GM21529 (cell line): Measurements from ENCODE around the gene EARS2.
"Not testable (repeated sequence)": the region's sequence is repeated elsewhere in the genome, so short reads cannot be mapped to it uniquely, and the experiment has no call there.

Experiments
- ATAC-seq: cut with Tn5 transposase; IDR thresholded peaks from one replicate; pipeline ENCODE4 v1.9.1; 2021; ENCODE audit not compliant: unreplicated experiment

The EARS2 gene

DNA sequence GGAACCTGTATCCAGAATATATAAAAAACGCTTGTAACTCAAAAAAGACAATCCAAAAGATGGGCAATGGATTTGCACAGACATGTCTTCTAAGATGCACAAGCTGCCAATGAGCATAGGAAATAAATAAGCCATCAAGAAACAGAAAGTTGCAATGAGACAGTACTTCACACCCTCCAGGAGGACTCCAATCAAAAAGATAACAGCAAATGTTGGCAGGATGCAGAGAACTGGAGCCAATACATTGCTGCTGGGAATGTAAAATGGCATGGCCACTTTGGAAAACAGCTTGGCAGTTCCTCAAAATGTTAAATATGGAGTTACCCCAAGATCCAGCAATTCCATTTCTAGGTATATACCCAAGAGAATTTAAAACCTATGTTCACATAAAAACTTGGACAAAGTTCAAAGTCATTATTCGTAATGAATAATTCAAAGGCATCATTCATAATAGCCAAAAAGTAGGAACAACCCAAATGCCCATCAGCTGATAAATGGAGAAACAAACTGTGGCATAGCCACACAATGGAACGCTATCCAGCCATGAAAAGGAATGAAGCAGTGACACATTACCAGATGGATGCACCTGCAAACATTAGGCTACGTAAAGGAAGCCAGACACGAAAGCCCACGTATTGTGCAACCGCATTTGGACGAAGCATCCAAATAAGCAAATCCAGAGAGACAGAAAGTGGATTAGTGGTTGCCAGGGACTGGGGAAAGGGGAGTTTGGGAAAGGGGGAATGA, 72.5 kb downstream of the EARS2 start:
- ATAC-seq: no peak

DNA sequence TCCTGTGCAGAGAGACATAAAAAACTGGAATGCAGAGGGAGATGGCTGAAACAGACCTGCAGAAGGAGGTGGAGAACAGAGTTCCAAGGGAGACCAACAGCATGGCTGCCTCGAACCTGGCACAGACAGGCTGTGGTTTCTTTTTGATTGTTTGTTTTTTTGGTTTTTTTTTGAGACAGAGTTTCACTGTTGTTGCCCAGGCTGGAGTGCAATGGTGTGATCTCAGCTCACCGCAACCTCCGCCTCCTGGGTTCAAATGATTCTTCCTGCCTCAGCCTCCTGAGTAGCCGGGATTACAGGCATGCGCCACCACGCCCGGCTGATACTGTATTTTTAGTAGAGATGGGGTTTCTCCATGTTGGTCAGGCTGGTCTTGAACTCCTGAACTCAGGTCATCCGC, 73.7 kb downstream of the EARS2 start:
- not testable (repeated sequence) for ATAC-seq

DNA sequence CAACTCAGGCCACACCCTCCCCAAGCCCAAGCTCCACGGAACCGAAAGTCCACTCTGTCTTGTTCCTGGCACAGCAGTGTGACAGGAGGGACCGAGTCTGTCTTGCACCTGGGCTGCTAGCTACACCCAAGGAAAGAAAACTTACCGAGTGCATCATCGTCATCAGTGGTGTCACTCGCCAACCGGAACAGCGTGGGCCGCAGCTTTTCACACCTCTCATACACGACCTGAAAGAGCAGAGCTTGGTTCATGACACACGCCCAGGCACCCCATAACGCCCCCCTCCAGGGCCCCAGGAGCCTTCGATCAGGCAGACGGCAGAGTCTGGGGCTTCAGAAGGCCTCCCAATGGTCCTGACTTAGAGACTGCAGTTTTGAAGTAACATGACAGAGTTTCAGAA, 74.4 kb downstream of the EARS2 start:
- no peak for ATAC-seq

DNA sequence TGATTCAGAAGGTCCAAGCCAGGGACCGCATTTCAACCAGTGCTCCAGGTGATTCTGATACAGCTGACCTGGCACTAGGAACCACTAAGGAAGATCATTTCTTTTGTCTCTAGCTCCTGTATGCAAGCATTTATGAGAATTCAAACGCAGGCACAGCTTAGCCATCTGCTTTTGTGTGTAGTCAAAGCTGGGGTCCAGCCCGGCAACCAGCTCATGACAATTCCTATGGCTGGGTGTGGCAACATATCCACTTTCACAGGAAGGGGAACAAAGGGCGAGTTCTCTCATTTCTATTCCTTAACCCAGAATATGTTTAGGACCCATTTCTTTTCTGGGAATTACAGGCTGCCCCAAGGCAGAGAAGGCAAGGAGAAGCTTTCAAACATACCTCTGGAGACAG, 76.9 kb downstream of the EARS2 start:
- no peak for ATAC-seq

DNA sequence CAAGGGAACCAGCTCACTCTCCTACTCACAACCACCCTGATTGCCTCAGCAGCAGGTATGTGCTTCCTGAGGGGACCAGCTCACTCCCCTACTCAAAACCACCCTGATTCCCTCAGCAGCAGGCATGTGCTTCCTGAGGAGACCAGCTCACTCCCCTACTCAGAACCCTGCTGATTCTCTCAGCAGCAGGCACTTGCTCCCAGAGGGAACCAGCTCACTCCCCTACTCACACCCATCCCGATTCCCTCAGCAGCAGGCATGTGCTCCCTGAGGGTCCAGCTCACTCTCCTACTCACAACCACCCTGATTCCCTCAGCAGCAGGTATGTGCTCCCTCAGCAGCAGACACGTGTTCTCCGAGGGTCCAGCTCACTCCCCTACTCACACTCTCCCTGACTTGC, 78.0 kb downstream of the EARS2 start:
- no peak for ATAC-seq

DNA sequence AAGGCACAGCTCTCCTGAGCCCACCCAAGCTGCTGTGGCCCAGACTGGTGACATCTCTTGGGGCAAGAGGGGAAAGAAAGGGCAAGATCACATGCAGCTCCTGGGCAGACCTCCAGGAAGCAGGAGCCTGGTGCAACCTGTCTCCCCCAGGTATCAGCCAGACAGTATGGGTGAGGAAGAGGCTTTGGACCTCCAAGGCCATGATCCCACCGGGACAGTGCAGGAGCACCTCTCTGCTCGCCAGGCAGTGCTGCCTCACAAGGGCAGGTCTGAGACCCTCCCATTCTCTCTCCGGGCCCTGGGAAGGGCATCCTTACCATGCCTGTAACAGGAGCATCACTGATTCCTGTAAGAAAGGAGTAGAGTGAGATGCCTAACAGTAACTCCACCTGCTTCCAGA, 78.6 kb downstream of the EARS2 start:
- no peak for ATAC-seq

DNA sequence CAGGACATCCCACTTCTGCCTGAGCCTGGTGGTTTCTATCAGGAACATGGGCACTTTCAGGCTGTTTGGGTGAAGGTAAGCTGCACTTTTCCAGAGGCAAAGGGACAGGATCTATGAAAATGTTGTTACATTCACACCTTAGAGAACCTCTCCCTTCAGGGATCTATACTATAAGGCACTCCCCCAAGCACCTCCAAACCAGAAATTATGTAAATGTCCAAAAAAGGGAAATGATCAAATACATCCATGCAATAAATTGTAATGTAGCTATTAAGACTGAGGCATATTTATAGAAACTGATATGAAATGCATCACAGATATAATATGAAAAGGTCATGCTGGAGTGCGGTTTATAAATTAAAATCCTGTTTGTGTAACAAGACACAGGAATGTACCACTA, 80.9 kb downstream of the EARS2 start:
- ATAC-seq: no peak
